ENCODE data around the gene SLC6A15.

GRCh38 chr12:84811291-84811690 lies 101.3 kb downstream of the SLC6A15 start:
- TF ChIP-seq FOXK2 (IDR thresholded peaks at IDR 0.05) (no peak), L3MBTL2 (conservative IDR thresholded peaks at IDR 0.05) (no peak), ARNT (IDR thresholded peaks at IDR 0.05) (no peak), FOXA1 (IDR thresholded peaks at IDR 0.05) (no peak), SP1 (IDR thresholded peaks at IDR 0.05) (no peak), BHLHE40 (IDR thresholded peaks at IDR 0.05; ENCODE audit: borderline replicate concordance) (no peak), FOXM1 (IDR thresholded peaks at IDR 0.05; ENCODE audit: borderline replicate concordance) (no peak), ZNF384 (IDR thresholded peaks at IDR 0.05) (no peak), TARDBP (IDR thresholded peaks at IDR 0.05) (no peak), PKNOX1 (IDR thresholded peaks at IDR 0.05) (no peak), HDGF (IDR thresholded peaks at IDR 0.05; ENCODE audit: borderline replicate concordance) (no peak), CTBP1 (IDR thresholded peaks at IDR 0.05; ENCODE audit: borderline replicate concordance) (no peak), NFRKB (IDR thresholded peaks at IDR 0.05) (no peak)

Data from HEK293T (cell line).